Measurements from ENCODE around the gene SETX.

DNA sequence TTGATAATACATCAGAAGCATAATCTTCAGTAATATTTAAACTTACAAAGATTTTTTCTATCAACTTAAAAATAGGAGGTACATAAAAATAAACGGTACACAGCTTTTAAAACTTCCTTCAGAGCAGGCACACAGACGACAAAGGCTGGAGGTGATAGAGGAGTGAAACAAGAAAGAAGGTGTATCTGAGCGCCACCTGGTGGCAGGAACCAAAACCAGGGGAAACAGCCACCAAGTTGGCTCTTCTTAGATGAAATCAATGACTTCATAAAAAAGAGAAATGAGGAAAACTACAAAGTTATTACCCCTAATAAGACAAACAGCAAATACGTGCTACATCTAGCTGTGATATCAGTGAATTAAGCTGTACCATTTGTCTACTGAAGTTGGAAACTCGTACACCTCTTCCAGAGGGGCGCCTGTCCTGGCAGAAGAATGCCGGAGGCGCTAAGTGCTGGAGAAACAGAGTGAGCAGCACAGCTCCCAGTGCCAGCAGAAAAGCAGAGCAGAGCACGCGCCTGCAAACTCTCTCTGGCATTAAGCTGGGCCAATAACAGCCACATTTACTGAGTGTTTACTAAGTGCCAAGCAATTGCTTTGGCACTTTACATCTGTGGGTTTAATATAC, 85.9 kb downstream of the SETX start:
- TF ChIP-seq, protein P1, sequence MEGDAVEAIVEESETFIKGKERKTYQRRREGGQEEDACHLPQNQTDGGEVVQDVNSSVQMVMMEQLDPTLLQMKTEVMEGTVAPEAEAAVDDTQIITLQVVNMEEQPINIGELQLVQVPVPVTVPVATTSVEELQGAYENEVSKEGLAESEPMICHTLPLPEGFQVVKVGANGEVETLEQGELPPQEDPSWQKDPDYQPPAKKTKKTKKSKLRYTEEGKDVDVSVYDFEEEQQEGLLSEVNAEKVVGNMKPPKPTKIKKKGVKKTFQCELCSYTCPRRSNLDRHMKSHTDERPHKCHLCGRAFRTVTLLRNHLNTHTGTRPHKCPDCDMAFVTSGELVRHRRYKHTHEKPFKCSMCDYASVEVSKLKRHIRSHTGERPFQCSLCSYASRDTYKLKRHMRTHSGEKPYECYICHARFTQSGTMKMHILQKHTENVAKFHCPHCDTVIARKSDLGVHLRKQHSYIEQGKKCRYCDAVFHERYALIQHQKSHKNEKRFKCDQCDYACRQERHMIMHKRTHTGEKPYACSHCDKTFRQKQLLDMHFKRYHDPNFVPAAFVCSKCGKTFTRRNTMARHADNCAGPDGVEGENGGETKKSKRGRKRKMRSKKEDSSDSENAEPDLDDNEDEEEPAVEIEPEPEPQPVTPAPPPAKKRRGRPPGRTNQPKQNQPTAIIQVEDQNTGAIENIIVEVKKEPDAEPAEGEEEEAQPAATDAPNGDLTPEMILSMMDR (IDR thresholded peaks at IDR 0.05; ENCODE audit: low read depth, low read length), result peak; percentile 80
- TF ChIP-seq MAX (IDR thresholded peaks at IDR 0.05; ENCODE audit: low read depth, low read length) (0 out of 2 replicates have a peak, but pooled peaks have one; percentile 14), POLR2A (IDR thresholded peaks at IDR 0.05; ENCODE audit: extremely low read depth, insufficient read length) (no peak), MYC (IDR thresholded peaks at IDR 0.05; ENCODE audit: low read depth, low read length) (no peak; the same call in 1 of the 2 replicates)
